GM21619 (cell line): ENCODE measurements around the gene LINC01488.

Source experiments
- ATAC-seq: cut with Tn5 transposase; IDR thresholded peaks from one replicate; pipeline ENCODE4 v1.9.1; 2021; ENCODE audit not compliant: unreplicated experiment

Gene LINC01488

DNA sequence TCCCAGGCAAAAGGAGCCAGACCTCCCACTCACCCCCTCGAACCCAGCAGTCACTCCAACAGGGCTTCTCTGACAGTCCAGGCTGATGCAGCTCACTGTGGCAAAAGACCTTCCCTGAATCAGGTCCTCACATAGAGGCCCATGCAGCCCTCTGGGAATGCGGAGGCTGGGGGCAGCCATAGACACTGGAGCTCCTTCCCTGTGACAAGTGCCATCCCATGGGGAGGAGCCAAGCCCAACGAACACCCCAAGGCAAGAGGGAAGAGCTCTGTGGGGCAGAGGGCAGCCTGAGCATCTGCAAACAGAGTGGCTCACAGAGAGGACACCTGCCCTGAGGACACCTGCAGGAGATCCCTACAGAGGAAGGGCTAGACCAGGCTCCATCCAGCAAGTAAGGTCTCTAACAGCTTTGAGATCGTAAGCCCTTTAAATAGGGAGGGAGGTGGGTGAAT lies at the start of gene LINC01488:
Gene LINC01488, plus strand, starts transcription at position 271 of the 452 bp plus-strand sequence.
- ATAC-seq, result no peak

DNA sequence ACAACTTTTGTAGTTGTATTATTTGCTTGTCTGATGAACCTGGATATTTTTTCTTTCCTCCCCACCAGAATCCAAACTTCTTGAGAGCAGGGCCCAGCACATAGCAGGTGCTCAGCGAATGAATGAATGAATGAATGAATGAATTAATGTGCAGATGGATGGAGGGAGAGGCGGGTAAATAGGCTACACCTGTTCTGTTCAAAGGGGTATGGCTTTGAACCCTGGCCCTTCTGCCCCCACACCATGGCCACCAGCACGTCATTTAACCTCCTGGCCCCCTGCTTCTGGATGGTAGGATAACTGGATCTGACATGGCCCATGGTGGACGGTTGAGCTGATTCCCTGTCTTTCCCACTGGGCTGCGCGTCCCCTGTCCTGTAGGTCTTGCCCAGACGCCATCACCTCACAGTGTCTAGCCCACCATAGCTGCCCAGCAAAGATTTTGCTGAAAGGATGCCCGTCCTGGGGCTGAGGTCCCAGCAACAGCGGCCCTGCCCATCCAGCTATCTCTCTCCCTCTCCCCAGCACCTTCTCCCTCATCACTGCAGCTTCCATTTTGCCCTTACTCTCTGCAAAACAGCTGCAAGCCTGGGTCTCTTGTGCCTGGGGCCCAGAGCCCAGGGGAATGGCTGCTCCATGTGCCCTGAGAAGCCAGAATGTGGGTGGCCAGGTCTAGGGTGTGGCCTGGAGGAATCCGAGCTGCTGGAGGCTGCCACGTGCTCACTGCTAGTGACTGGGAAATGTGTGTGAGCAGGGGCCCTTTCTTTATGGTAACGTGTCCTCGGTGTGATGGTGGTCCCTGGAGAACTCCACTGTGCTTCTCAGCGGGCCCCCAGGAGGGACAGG lies 49.3 kb upstream of the LINC01488 start:
- ATAC-seq, result no peak

DNA sequence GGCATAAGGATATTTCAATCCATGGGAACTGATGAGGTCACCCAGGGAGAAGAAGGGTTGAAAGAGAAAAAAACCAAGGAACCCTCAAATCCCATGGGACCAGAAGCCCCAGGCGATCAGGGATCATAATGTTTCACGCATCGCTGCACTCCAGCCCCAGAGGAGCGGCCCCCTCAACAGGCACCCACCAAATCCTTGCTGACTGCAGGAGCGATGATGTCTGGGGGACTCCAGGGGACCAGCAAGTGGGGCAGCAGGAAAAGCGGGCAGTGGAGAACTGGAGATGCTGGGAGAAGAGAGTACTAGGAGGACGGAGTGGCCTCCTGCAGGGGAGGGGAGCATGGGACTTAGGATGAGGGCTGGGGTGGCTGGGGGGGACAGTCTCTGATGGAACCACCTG lies 47.7 kb upstream of the LINC01488 start:
- ATAC-seq, result no peak

DNA sequence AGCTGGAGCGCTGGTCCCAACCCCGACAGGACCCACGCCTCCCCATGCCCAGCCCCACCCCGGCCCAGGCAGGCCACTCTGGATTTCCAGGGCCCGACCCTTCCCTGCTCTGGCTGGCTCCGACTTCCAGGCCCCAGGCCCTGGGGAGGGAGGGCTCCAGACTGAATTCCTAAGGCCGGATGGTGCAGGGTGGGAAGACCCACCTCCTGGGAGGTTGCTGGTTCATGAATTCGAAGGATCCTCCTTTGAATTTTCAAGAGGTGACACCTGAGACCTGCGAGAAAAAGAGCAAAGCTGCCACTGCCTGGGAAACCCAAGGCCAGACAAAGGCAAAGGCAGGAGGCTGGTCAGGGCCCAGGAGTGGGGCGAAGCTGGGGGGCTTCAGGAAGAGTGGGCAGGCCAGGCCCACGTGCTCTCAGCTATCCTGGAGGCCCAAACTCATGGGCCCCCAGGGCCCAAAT lies 47.0 kb upstream of the LINC01488 start:
- ATAC-seq, result no peak

DNA sequence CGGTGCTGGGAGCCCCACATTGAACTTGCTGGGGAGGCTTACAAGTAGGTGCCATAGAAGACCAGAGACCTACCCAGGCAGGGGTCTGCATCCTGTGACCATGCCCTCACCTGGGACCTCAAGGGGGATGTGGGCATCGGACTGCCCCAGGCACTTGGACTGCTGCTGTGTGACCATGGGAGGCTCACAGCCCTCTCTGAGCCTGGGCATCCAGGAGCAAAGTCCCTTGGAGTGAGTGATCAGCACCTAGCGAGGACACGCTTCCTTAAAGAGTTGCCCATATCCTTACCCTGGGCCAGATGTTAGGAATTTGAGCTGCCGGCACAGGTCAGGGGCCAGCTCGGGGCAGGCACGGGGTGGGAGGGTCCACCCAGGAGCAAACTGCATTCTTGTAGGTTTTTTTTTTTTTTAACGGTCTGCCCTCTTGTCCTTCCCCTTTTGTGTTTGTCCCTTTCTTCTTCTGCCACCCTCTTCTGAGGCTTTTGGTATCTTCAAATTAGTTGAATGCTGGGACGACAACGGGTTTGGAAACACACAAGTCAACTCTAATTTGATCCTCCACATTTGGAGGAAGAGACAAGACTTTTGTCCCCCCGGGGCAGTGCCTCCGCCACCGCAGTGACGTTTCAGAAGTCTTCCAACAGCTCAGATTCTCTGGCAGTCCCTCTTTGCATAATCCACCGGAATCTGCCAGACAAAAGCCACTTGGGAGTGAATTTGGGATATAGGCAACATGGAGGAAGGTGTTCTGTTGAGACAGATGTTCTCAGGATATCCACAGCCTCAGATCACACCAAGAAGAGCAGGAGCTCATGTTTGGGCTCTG lies 46.1 kb upstream of the LINC01488 start:
- no peak for ATAC-seq

DNA sequence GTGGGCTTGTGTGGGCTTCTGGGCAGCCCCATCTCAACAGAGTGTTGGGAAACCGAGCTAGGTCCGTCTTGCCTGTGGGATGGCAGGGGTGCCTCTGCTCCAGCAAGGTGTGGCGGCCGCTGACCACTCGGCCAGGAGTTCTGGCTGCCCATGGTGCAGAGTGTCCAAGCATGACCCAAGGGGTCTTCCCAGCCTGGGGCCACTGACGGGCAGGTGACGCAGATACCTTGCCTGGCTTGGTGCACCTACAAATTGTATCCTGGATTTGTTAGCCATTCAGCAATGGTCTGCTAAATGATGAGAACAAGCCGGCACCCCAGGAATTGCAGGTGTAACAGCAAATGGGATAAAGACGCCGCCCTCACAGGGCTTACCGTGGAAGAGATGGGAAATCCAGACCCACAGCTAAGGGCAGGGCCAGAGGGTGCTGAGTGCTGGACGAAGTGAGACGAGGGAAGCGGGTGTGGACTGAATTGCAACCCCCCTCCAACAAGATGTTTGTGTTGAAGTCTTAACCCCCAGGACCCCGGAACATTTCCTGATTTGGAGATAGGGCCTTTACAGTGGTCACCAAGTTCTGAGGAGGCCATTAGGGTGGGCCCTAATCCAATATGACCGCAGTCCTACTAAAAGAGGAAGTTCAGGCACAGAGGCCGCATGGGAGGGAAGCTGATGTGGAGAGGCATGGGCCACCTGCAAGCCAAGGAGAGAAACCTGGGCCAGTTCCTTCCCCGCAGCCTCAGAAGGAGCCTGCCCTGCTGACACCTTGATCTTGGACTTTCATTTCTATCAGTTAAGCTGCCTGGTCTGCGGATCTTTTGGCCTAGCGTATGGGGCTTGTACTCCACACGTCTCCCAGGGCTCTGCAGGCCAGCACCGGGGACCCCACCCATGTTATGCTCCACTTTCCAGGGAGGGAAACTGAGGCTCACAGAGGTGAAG lies 45.2 kb upstream of the LINC01488 start:
- ATAC-seq, result no peak

DNA sequence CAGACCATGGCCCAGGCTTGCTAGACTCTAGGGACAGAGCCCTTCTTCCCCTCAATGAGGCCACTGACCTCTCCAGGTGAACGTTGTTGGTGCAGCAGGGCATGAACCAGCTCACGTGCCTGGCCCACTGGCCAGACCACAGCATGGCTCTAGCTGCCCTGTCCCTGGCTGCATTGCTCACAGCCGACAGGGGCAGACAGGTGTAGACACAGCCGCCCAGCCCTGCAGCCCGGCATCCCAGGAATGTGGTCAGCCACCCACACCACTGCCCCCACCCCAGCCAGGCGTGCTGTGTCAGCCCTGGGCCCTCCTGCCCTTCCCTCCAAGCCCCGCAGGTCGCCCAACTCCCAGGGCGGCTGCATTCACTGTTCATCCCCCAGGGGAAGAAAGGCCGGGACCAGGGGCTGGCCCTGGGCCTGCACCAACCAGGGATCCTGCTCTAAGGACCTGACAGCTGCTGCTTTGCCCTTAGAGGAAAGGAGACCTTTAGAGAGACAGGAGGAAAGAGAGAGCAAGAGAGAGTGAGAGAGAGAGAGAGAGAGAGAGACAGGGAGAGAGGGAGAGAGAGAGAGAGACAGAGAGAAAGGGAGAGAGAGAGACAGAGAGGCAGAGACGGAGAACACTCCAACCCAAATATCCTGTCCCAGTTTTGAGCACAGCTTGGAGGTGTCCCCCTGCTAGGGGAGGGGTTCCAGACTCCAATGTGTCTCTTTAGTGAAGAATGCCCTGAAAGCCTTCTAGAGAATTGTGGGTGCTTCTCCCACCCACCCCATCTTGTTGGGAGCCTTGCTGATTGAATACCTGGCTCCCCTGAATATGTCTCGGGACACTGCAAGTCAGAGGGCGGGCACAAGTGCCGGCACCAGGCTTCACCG lies 44.2 kb upstream of the LINC01488 start:
- no peak for ATAC-seq

DNA sequence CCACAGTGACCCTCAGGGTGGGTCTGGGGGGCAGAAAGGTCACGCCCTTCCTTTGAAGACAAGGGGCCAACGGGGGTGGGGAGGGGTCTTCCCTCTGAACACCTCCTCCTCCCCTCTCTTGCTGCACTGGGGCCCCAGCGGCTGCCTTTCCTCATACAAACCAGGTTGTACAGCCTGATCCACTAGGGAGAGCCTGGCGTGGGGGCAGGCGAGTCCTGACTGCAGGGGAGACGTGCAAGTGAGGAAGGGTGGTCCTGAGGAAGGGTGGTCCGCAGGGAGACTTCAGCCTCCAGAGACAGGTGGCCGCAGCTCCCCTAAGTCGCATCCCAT lies 43.6 kb upstream of the LINC01488 start:
- ATAC-seq, result no peak

DNA sequence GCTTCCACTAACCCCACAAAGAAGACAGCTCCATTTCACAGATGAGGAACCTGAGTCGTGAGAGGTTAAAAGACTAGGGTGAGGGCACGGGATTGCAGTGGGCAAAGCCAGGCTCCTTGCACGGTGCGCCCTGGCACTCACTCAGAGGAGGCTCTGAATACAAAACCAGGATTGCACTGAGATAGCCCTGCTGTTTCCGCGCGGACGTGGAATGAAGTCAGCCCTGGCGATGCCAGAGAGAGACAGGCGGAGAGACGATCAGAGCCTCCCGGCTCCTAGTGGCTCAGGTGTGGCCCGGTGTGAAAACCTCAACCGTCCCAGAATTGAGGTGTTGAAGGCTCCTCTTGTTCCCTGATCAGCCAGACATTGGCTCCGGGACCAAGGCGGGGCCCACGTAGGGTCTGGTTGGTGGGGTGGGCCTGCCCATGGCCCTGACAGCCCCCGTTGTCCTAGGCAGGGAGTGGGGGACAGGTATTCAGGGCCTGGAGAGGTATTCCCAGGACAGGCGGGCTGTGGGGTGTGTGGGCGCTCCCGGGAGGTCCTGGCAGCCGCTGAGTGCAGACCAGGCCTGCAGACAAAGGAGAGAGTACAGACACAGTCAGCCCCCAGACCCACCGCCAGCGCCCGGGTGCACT lies 43.1 kb upstream of the LINC01488 start:
- no peak for ATAC-seq

DNA sequence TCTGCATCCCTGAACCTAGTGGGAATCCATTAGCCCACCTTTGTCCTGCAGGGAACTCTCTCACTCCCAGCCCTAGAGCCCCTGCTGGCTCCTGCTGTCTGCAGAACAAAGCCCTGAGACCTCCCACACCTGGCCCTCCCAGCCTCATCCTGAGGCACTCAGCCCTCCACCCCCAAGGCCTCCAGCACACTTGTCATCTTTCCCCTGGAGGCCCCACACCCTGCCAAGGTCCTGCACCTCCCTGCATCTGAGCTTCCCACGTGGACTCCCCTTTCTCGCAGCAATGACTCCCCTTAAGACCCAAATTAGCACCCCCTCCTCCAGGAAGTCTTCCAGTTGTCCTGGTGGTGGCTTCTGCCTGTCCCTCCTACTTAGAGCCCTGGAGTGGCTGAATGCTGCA lies 42.3 kb upstream of the LINC01488 start:
- no peak for ATAC-seq

DNA sequence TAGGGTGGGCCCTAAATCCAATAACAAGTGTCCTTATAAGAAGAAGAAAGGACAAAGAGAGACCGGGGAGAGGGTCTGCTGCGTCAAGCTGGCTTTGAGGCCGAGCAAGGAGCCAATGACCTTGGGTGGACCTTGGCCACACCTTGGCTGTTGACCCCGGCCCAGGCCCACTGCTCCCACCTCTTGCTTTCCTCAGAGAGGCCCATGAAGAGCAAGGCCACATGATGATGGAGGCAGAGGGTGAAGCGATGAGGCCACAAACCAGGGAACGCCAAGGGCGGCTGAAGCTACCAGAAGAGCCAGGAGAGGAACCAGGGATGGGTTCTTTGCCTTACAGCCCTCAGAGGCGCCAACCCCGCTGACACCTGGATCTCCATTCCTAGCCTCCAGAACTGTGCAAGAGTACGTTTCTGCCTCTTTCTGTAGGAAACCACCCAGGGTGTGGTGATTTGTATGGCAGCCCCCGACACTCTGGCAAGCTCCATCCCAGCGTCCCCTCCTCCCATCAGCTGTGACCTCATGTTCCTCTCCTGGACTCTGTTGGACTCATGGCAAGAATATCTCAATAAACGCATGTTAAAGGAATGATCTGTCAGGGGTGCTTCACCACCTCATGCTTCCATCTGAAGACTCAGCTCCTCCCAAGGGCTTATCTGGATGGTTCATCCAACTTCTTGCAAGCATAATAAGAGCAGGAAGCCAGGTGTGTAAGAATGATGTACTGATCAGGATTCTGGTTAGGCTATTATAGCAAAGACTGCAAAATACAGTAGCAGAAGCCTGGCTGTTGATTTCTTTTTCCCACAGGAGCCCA lies 41.6 kb upstream of the LINC01488 start:
- no peak for ATAC-seq

DNA sequence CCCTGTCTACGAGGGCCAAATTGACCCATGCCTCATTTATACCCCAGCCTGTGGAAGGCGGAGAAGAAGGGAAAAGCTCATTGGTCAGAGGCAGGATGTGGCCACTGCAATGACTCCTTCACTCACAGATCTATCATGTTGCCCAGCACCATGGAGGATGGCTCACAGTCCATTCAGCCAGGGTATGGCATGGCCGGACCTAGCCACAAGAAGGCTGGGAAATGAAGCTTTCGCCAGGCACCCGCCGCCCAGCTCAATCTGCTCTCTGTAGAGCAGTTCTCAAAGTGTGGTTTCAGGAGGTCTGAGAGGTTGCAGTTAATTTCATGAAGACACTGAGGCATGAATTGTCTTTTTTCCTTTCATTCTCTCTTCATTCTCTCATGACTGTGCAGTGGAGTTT lies 40.6 kb upstream of the LINC01488 start:
- ATAC-seq, result no peak

DNA sequence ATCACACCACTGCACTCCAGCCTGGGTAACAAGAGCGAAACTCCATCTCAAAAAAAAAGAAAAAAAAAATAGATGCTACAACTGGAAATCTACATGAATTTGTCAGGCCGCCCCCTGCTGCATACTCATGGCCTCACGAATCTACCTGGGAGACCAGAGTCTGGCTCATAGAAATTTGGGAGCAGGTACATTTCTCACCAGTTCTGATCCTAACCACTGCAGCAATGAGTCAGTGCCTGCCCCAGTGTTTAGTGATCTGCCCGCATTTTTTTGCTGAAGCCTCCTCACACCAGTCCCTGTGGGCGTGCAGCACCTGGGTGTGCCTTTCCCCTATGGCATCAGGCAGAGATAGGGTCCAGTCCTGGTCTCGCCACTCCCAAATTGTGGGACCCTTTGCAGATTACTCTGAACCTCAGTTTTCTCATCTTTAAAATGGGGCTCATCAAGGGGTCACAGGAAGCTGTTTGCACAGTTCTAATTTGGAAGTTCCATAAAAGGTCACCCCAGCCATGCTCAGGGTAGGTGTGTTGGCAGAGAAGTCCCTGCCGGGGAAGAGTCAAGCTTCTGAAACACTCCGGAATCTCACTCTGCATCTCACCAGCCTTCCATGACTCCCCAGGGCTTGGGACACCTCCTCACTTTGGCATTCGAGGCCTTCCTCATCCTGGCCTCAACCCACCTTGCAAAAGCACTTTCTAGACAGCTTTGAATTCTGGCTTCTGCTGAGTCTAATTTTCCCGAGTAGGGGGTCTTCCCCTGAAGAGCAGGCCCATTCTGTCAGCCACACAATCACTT lies 39.3 kb upstream of the LINC01488 start:
- no peak for ATAC-seq

DNA sequence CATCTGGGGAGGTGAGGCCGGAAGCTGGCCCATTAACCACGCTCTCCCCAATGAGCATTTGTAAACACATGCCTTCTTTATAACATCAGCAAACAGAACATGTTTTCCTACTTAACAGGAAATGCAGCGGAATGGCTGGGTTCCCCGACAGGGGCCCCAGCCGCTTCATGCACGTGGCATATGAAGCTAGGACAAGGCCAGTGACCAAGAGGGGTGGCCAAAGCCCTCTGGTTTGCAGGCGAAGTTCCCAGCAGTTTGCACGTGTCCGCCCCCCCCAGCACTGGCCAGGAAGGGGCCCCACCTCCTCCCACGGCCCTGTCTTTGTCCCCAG lies 38.7 kb upstream of the LINC01488 start:
- ATAC-seq, result no peak

DNA sequence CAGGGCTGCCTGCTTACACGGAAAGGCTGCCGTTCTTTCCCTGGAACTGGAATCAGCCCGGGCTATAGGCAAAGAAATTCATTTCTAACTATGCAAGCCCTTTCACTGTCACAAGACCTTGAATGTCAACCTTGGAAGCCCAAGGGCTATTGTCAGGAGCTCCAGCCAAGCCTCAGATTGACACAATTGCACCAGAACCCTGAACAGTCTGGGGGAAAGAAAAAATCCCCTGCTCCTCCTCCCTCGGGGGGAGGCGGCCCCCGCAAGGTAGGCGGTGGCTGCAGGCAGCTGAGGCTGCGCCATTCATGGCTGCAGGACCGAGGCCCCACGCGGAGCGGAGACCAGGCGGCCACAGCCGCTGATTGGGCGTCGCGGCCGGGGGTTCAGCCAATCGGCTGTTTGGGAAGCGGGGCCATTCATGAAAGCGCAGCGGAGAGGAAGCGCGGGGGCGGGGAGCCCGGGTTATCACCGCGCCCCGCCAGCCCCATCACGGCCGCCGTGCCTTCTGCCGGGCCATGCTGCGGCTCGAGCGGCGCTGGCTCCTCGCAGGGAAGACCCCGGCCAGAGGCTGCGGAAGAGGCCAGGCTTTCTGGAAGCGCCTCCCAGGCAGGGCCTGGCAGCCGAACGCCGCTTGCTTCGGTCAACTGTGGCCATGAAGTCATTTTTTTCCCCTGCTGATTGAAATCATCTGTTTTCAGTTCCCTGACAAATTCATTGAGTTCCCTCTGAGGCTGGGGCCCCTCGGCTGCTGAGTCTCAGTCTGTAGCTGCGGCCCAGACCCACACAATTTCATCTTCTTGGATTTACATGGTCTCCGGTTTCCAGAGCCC lies 38.1 kb upstream of the LINC01488 start:
- ATAC-seq, result peak; percentile 82

DNA sequence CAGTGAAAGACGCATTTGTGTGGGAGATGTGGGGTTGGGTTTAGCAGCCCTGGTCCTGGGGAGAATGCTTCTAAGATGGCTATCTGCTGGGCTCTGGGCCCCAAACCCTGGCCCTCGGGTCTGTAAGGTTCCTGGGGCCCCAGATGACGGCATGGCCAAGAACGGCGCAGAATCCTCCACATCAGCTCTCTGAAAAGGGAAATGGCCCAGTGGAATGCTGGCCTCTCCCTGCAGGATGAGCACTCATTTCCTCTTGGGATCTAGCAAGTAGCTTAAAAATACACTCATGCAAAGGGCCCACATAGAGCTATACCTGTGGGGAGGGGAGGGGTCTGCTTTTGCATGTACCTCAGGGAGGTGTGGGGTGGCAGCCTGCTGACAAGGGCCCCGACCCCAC lies 37.5 kb upstream of the LINC01488 start:
- no peak for ATAC-seq
